Measurements from ENCODE around the gene ACVR2B.

Gene ACVR2B

GRCh38 chr3:38489766-38490165 lies 36.1 kb downstream of the ACVR2B start:
- no peak for DNase-seq

- DNase-seq = no peak
Observed at GRCh38 chr3:38490281-38491030, 36.8 kb downstream of the ACVR2B start.

GRCh38 chr3:38491215-38491614 lies 37.5 kb downstream of the ACVR2B start:
- DNase-seq = no peak

- no peak for DNase-seq
Observed at GRCh38 chr3:38493031-38493430, 39.3 kb downstream of the ACVR2B start.

GRCh38 chr3:38496131-38496910 lies 42.6 kb downstream of the ACVR2B start, which contains the start of gene EXOG:
Gene EXOG (plus strand): TSS chr3:38496340. CDS start chr3:38496368, 28 bp downstream.
- DNase-seq = peak; percentile 89 to 95 (median 94)

GRCh38 chr3:38497031-38497430 lies 43.3 kb downstream of the ACVR2B start:
- DNase-seq = no peak

GRCh38 chr3:38500688-38501417 lies 47.2 kb downstream of the ACVR2B start:
- DNase-seq = no peak

- DNase-seq = no peak
Observed at GRCh38 chr3:38507120-38507519, 53.4 kb downstream of the ACVR2B start.

- no peak for DNase-seq
Observed at GRCh38 chr3:38509732-38510131, 56.0 kb downstream of the ACVR2B start.

GRCh38 chr3:38510631-38511030 lies 56.9 kb downstream of the ACVR2B start:
- no peak for DNase-seq

GRCh38 chr3:38511546-38511945 lies 57.9 kb downstream of the ACVR2B start:
- no peak for DNase-seq

GRCh38 chr3:38515367-38515766 lies 61.7 kb downstream of the ACVR2B start:
- DNase-seq = no peak

GRCh38 chr3:38516669-38517068 lies 63.0 kb downstream of the ACVR2B start:
- DNase-seq = no peak

- DNase-seq = no peak
Observed at GRCh38 chr3:38519000-38519399, 65.3 kb downstream of the ACVR2B start.

GRCh38 chr3:38519651-38520050 lies 66.0 kb downstream of the ACVR2B start:
- DNase-seq = no peak

GRCh38 chr3:38521391-38521987 lies 67.8 kb downstream of the ACVR2B start:
- DNase-seq = peak in 3 of 4 experiments; percentile 13 to 31 (median 18)

GRCh38 chr3:38522002-38522401 lies 68.3 kb downstream of the ACVR2B start:
- no peak for DNase-seq

- DNase-seq = no peak
Observed at GRCh38 chr3:38524141-38524739, 70.5 kb downstream of the ACVR2B start.

GRCh38 chr3:38526792-38527191 lies 73.1 kb downstream of the ACVR2B start:
- DNase-seq = no peak

GRCh38 chr3:38528457-38528856 lies 74.8 kb downstream of the ACVR2B start:
- no peak for DNase-seq

- DNase-seq = no peak
Observed at GRCh38 chr3:38532529-38532928, 78.8 kb downstream of the ACVR2B start.

- no peak for DNase-seq
Observed at GRCh38 chr3:38533285-38533976, 79.7 kb downstream of the ACVR2B start.

Measured in activated CD4-positive, CD25-positive, alpha-beta regulatory T cell (primary cell).